Fibroblast of villous mesenchyme (primary cell): ENCODE results near the gene NOTCH4. TPM values are rescaled to one million over a fixed set of nuclear protein-coding genes. Genes with fewer than 3 reads are reported as not detected.
"Not testable (repeated sequence)": the region's sequence is repeated elsewhere in the genome, so short reads cannot be mapped to it uniquely, and the experiment has no call there.

Experiments
- DNase-seq: peaks from one replicate; pipeline ENCODE4 v3.0.0-alpha.2; 2010; ENCODE audit warnings: low read depth
- H3K4me3 ChIP-seq: 2 replicates; pipeline ENCODE4 v1.5.1; 2011; ENCODE audit warnings: low read depth, mild to moderate bottlenecking, low read length
- total RNA-seq: library from RNA; depleted of rRNA; stranded (reverse); fragments of >200 nt; gene quantifications from 2 replicates; pipeline ENCODE4 v1.2.3, GENCODE V29; 2012
- TF ChIP-seq, protein P1 (sequence below): IDR thresholded peaks from 2 replicates; pipeline ENCODE4 v1.5.1; 2012; ENCODE audit warnings: low read depth, mild to moderate bottlenecking, low read length; ENCODE audit not compliant: insufficient read depth

NOTCH4 gene
- total RNA-seq, 1 donor, result 1.3 TPM

DNA sequence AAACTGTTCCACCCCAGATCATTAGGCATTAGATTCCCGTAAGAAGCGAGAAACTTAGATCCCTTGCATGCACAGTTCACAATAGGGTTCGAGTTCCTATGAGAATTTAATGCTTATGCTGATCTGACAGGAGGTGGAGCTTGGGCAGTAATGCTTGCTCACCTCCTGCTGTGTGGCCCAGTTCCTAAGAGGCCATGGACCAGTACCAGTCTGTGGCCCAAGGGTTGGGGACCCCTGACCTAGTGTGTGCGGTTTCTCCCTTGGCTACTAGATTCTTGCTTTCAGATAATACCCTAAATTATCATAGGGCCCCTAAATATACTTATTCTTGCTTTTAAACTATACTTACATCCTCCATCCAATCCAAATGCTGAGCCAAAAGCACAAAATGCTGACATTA, 29.5 kb downstream of the NOTCH4 start:
- TF ChIP-seq, protein P1, sequence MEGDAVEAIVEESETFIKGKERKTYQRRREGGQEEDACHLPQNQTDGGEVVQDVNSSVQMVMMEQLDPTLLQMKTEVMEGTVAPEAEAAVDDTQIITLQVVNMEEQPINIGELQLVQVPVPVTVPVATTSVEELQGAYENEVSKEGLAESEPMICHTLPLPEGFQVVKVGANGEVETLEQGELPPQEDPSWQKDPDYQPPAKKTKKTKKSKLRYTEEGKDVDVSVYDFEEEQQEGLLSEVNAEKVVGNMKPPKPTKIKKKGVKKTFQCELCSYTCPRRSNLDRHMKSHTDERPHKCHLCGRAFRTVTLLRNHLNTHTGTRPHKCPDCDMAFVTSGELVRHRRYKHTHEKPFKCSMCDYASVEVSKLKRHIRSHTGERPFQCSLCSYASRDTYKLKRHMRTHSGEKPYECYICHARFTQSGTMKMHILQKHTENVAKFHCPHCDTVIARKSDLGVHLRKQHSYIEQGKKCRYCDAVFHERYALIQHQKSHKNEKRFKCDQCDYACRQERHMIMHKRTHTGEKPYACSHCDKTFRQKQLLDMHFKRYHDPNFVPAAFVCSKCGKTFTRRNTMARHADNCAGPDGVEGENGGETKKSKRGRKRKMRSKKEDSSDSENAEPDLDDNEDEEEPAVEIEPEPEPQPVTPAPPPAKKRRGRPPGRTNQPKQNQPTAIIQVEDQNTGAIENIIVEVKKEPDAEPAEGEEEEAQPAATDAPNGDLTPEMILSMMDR, result no peak
- H3K4me3 ChIP-seq, result no peak overlapping the region
- no peak for DNase-seq

DNA sequence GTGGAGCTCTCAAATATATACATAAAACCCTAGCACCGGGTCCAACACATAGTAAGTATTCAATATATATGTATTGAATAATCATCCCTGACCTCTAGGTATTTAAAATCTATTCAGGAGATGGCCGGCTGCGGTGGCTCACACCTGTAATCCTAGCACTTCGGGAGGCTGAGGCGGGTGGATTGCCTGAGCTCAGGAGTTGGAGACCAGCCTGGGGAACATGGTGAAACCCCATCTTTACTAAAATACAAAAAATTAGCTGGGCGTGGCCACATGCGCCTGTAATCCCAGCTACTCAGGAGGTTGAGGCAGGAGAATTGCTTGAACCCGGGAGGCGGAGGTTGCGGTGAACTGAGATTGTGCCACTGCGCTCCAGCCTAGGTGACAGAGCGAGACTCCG, 30.8 kb downstream of the NOTCH4 start:
- DNase-seq, result not testable (repeated sequence)
- peak overlapping the region; percentile 48 for H3K4me3 ChIP-seq

DNA sequence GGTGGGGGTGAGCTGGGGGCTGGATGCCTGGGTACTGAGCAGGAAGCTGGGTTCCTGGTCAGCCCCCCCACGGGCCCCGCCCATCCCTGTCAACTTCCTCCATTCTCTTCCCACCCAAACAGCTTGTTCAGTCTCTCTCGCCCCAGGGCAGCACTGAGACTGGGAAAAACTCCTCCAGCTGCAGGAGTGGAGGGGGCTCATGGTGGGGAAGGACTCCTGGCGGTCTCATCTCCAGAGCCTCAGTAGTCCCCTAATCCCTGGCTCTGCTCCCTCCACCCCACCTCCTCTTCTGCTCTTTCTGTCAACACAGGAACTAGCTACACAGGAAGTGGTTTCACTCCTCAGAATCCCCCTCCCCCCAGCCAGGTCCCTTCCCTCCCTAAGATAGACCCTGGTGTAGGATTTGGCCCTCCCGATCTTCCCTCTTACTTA, 31.2 kb downstream of the NOTCH4 start, which contains the start of gene GPSM3:
Gene GPSM3 (minus strand): TSS at position 36 of the 432 bp plus-strand sequence. CDS start 130 bp downstream, outside the sequence.
- TF ChIP-seq, protein P1, result no peak
- DNase-seq, result peak; percentile 63

DNA sequence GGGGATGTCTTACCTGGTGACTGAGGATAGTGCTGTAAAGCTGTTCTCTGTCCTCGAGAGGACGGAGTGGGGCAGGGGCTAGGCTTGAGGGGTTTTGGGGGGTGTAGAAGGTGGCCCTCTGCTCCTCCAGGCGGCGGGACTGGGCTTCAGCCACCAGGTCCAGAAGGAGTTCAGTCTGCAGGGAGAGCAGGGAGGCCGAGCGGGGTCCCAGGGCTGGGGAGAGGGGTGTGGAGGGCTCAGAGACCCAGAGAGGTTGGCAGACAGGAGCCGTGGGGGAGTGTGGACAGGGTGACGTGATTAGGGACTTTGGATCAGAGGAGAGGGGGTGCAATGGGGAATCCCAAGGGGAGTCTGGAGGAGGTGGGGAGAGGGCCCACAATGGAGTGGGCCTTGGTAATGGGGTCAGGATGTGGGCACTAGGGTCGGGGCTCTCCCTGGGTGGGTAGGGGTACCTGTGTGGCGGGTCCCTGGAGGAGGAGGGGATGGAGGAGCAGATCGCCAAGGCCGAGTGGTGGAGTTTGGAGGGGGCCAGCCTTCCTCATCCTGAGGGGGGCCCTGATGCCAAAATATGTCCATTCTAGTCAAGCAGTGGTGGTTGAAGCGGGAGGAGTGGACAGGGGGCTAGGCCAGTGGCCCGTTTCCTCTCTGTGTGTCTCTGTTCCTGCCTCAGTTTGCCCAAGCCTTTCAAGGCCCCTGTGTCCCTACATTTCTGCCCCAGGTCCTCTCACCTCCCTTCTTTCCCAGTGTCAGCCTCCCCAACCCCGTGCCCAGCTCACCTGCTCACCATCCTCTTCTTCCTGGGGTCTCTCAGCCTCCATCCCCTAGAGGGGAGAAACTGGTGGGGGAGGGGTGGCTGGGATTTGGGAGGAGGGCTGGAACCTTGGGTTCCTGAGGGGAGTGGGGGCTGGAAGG, 31.9 kb downstream of the NOTCH4 start:
- no peak for DNase-seq
- peak overlapping the region; percentile 48 for H3K4me3 ChIP-seq
- TF ChIP-seq, protein P1, result no peak

More for the DNA sequence above, 31.2 kb downstream of the NOTCH4 start, which contains the start of gene GPSM3:
- peak within 1 kb of the TSS; percentile 48 for H3K4me3 ChIP-seq

DNA sequence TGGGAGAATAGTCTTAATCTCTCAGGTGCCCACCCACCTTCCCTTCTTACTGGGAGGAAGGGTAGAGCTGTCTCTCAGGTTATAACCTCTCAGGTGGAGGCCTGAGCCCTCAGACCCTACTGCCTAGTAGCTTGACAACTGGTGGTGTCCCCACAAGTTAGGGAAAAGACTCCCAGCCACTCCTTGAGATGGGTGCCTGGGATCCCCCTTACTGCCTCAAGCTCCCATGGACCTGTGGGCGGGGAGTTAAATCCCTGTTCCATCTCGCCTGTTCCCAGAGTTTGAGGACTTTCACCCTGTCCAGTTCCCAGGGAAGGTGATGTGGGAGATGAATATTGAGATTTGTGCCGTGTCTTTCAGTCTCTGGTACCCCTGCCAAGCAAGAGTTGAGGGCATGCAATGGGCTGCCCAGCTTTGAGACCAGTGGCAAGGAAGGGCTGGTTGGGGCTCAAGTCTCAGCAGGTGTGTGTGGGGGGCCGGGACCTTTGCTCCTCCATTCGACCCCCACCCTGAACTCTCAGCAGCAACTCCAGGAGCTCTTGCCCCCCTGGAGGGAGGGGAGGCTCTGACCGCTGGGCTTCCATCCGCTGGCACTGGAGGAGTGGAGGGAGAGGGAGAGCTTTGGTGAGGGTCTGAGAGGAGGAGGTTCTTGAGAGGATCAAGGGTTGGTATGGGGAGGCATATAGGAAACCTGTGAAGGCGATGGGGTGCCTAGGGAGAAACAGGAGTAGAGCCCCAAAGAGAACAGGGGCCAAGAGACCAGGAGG, 32.8 kb downstream of the NOTCH4 start:
- TF ChIP-seq, protein P1, result no peak
- DNase-seq, result no peak
- peak overlapping the region; percentile 85 for H3K4me3 ChIP-seq

DNA sequence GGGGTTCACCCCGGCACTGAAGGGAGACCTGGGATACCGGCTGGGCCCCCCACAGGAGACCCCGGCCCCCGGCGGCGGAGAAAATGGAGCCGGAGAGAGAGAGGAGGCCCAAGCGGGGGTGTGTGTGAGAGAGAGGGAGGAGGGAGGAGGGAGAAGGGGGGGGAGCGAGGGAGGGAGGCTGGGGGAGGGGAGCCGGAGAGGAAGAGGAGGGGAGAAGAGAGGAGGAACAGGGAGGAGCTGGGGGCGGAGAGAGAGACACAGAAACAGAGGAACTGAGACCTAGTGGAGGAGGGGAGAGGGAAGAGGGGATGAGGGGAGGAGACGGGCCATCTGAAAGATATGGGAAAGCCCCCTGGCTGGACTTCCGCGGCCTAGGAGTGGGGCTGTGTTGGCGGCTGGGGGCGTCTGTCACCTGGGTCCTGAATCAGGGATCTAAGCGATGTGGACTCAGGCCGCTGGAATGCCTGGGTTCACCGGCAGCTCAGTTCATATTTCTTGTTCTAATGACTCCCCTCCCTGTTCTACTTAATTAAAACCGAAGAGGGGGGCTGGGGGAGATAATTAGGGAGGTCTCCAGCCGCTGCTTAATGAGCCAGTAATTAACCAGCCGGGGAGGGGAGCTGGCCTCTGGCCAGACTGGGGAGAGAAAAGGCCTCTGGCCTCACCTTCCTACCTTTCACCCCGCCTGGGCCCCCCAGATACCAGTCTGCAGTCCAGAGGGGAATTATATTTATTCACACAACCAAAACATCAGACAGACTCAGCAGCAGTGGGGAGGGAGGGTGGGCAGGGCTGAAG, 33.6 kb downstream of the NOTCH4 start, which contains the start of gene PBX2:
Gene PBX2 (minus strand): TSS at position 149 of the 798 bp plus-strand sequence. CDS start 287 bp downstream, outside the sequence.
- H3K4me3 ChIP-seq, result peak within 1 kb of the TSS; percentile 85
- peak; percentile 93 for DNase-seq
- TF ChIP-seq, protein P1, result no peak

DNA sequence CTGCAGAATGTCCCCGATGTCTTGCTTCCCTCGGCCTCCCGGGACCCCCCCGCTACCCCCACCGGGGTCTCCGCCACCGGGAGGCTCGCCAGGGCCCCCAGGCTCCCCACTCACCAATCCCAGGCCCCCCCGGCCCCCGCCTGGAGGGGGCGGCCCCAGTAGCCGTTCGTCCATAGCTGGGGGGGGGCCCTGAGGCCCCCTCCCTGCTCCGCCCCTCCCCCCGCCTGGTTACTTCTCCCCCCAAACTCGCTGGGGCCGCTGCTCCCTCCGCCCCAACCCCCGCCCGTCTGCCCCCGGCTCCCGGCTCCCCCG, 34.2 kb downstream of the NOTCH4 start:
- DNase-seq, result no peak
- peak overlapping the region; percentile 85 for H3K4me3 ChIP-seq
- TF ChIP-seq, protein P1, result no peak
